Activated CD8-positive, alpha-beta T cell treated with anti-CD3 and anti-CD28 coated beads for 36 hours (primary cell): ENCODE measurements around the gene ST6GALNAC1. TPM values are rescaled to one million over a fixed set of nuclear protein-coding genes. Genes with fewer than 3 reads are reported as not detected.

Source experiments
- ATAC-seq: fragments of 200-7000 bp; cut with Tn5 transposase; one replicate; pipeline ENCODE4 v1.10.0; 2021; ENCODE audit warnings: mild to moderate bottlenecking, moderate library complexity
- CTCF ChIA-PET: fragments of 350-600 bp; sonication (Branson Sonifier 250); formaldehyde crosslinking; loops from one replicate; lab custom pipeline; 2021; ENCODE audit warnings: antibody characterized with exemption; lab: Charles Lee
- POLR2A ChIA-PET: fragments of 350-600 bp; sonication (Branson Sonifier 250); formaldehyde crosslinking; loops from one replicate; lab custom pipeline; 2021; ENCODE audit warnings: antibody characterized with exemption; lab: Charles Lee
- DNase-seq: peaks from one replicate; pipeline ENCODE4 v3.0.0-alpha.2; 2020
- H3K27ac Mint-ChIP-seq: one replicate; pipeline ENCODE4 v1.8.0; 2021; ENCODE audit warnings: mild to moderate bottlenecking, mixed read lengths
- H3K27me3 Mint-ChIP-seq: one replicate; pipeline ENCODE4 v1.8.0; 2021; ENCODE audit warnings: mixed read lengths
- H3K36me3 Mint-ChIP-seq: one replicate; pipeline ENCODE4 v1.8.0; 2021; ENCODE audit warnings: low read depth, mixed read lengths
- H3K4me1 Mint-ChIP-seq: one replicate; pipeline ENCODE4 v1.8.0; 2021; ENCODE audit warnings: low read depth, mixed read lengths
- H3K4me3 Mint-ChIP-seq: one replicate; pipeline ENCODE4 v1.8.0; 2021; ENCODE audit warnings: mild to moderate bottlenecking, moderate library complexity, mixed read lengths
- H3K9me3 Mint-ChIP-seq: one replicate; pipeline ENCODE4 v1.8.0; 2021; ENCODE audit warnings: mixed read lengths
- CTCF ChIP-seq: fragments of 200-600 bp; IDR thresholded peaks from one replicate; pipeline ENCODE4 v1.8.0; 2022; ENCODE audit warnings: antibody characterized with exemption, mild to moderate bottlenecking
- intact Hi-C: fragments of 100-400 bp; cut with micrococcal nuclease; formaldehyde crosslinking; loops from one replicate; pipeline ENCODE4 v1.10.0; 2022
- total RNA-seq, 2 experiments: library from RNA; stranded (reverse); gene quantifications; one replicate each; pipeline ENCODE4 v1.2.3, GENCODE V29; 2021

The ST6GALNAC1 gene
- total RNA-seq, 2 experiments from 2014 or later, result not detected

- ChIA-PET CTCF (interaction anchor here (1.7 kb wide), 1 partner anchor 48 kb away, joined by 6 read pairs; no protein-coding TSS in a partner anchor), POLR2A (interaction anchor here (4.0 kb wide), 1 partner anchor 9 kb away, joined by 19 read pairs; no protein-coding TSS in a partner anchor)
- Mint-ChIP-seq H3K27me3 (no peaks in the 10 kb centered on the region), H3K27ac (no peak overlapping the region), H3K4me1 (peaks cover 9% of the 10 kb centered on the region), H3K9me3 (no peaks in the 10 kb centered on the region), H3K36me3 (no peaks in the 10 kb centered on the region), H3K4me3 (no peak overlapping the region)
- intact Hi-C loops, result no loop called here
- DNase-seq (no peak), ATAC-seq (no peak)
- TF ChIP-seq CTCF, result no peak
Measured at GRCh38 chr17:76576189-76576588, 67.4 kb downstream of the ST6GALNAC1 start.

- no peak overlapping the region for H3K4me3 Mint-ChIP-seq
- H3K27ac Mint-ChIP-seq, result no peak overlapping the region
- POLR2A ChIA-PET, result interaction anchor here (4.0 kb wide), 1 partner anchor 9 kb away, joined by 19 read pairs; no protein-coding TSS in a partner anchor
- H3K4me1 Mint-ChIP-seq, result peaks cover 9% of the 10 kb centered on the region
- CTCF ChIA-PET, result no interaction called here
- DNase-seq, result no peak
- ATAC-seq, result no peak
- intact Hi-C loops, result no loop called here
- peaks cover 1% of the 10 kb centered on the region for H3K9me3 Mint-ChIP-seq
- H3K36me3 Mint-ChIP-seq, result peaks cover 3% of the 10 kb centered on the region
- no peaks in the 10 kb centered on the region for H3K27me3 Mint-ChIP-seq
- no peak for TF ChIP-seq CTCF
Measured at GRCh38 chr17:76575570-76575969, 68.0 kb downstream of the ST6GALNAC1 start.

Other genes with a start within 250 kb of the ST6GALNAC1 start
- gene UBE2O, start 190.6 kb downstream of the ST6GALNAC1 start, total RNA-seq, result 10 to 100 TPM; 36.8 to 39.5 TPM
- under 1 TPM in 1 of 2 experiments, not detected in 1; 0.34 TPM for gene AANAT, start 176.2 kb downstream of the ST6GALNAC1 start, total RNA-seq
- gene RHBDF2, start 142.3 kb downstream of the ST6GALNAC1 start, total RNA-seq, result 10 to 100 TPM; 19.9 to 20.4 TPM
- gene CYGB, start 106.0 kb downstream of the ST6GALNAC1 start, total RNA-seq, result under 1 TPM in 1 of 2 experiments, not detected in 1; 0.23 TPM
- gene PRCD, start 103.7 kb downstream of the ST6GALNAC1 start, total RNA-seq, result not detected
- not detected for gene ST6GALNAC2, start 57.9 kb downstream of the ST6GALNAC1 start, total RNA-seq
- 1 to 10 TPM; 8.4 to 8.6 TPM for gene MXRA7, start 67.2 kb upstream of the ST6GALNAC1 start, total RNA-seq
- gene JMJD6, start 82.8 kb upstream of the ST6GALNAC1 start, total RNA-seq, result 10 to 100 TPM; 77.9 to 80.3 TPM
- 10 to 100 TPM; 30.7 to 30.9 TPM for gene METTL23, start 83.1 kb upstream of the ST6GALNAC1 start, total RNA-seq
- gene SRSF2, start 93.6 kb upstream of the ST6GALNAC1 start, total RNA-seq, result 100 to 1,000 TPM; 344 to 364 TPM
- 10 to 100 TPM; 17.0 to 17.6 TPM for gene MFSD11, start 94.4 kb upstream of the ST6GALNAC1 start, total RNA-seq
- not detected for gene MGAT5B, start 224.6 kb upstream of the ST6GALNAC1 start, total RNA-seq